Thyroid gland (tissue), 4 donors: ENCODE data around the gene ABHD8.

Source experiments
- POLR2A ChIP-seq, 2 donors: fragments of 450-650 bp; IDR thresholded peaks; one replicate each; pipeline ENCODE4 v1.6.1; 2017; ENCODE audit warnings: antibody characterized with exemption in 2 of 2, mild to moderate bottlenecking in 2 of 2, moderate library complexity in 1 of 2
- TF ChIP-seq, protein P1 (sequence below), 6 experiments: fragments of 200-600 bp in 3 of 6; fragments of 450-650 bp in 3 of 6; sonication (generic) in 3 of 6; IDR thresholded peaks; one replicate each; pipeline ENCODE4 v1.5.1; 2016 to 2019; ENCODE audit warnings: antibody characterized with exemption in 6 of 6, mild to moderate bottlenecking in 2 of 6, inconsistent platforms in 1 of 6, moderate library complexity in 1 of 6

GRCh38 chr19:17249887-17250548 lies 53.2 kb downstream of the ABHD8 start:
- TF ChIP-seq, protein P1, sequence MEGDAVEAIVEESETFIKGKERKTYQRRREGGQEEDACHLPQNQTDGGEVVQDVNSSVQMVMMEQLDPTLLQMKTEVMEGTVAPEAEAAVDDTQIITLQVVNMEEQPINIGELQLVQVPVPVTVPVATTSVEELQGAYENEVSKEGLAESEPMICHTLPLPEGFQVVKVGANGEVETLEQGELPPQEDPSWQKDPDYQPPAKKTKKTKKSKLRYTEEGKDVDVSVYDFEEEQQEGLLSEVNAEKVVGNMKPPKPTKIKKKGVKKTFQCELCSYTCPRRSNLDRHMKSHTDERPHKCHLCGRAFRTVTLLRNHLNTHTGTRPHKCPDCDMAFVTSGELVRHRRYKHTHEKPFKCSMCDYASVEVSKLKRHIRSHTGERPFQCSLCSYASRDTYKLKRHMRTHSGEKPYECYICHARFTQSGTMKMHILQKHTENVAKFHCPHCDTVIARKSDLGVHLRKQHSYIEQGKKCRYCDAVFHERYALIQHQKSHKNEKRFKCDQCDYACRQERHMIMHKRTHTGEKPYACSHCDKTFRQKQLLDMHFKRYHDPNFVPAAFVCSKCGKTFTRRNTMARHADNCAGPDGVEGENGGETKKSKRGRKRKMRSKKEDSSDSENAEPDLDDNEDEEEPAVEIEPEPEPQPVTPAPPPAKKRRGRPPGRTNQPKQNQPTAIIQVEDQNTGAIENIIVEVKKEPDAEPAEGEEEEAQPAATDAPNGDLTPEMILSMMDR (IDR thresholded peaks at IDR 0.05) = no peak
- no peak for TF ChIP-seq POLR2A (IDR thresholded peaks at IDR 0.05)
